PC-9 (cell line): ENCODE measurements around the gene COL5A3. TPM values are rescaled to one million over a fixed set of nuclear protein-coding genes. Genes with fewer than 3 reads are reported as not detected.

Experiments used
- BruUV-seq: library from RNA; stranded (reverse); fragments of 400-500 nt; replicated peaks from 2 replicates; lab custom pipeline; 2021; lab: Mats Ljungman, UMichigan
- CTCF ChIA-PET: fragments of 300-600 bp; sonication (Branson Sonifier 250); formaldehyde crosslinking; loops from one replicate; lab custom pipeline; 2022; ENCODE audit warnings: antibody characterized with exemption; lab: Charles Lee
- POLR2A ChIA-PET: fragments of 300-600 bp; sonication (Branson Sonifier 250); formaldehyde crosslinking; loops from one replicate; lab custom pipeline; 2022; ENCODE audit warnings: antibody characterized with exemption; ENCODE audit not compliant: unreplicated experiment; lab: Charles Lee
- DNase-seq, 2 experiments: peaks; one replicate each; pipeline versions ENCODE4 v3.0.0 to v3.0.0-alpha.2; 2015 to 2022; ENCODE audit warnings: mixed read lengths in 1 of 2
- H2AFZ ChIP-seq: fragments of 200-600 bp; sonication (generic); 2 replicates; pipeline ENCODE4 v1.8.1; 2017; ENCODE audit warnings: antibody characterized with exemption
- H3F3A ChIP-seq: fragments of 200-600 bp; sonication (generic); 2 replicates; pipeline ENCODE4 v1.8.1; 2017; ENCODE audit warnings: antibody characterized with exemption, mild to moderate bottlenecking, low read depth; ENCODE audit not compliant: insufficient read depth
- H3K27ac ChIP-seq: fragments of 200-600 bp; sonication (generic); 2 replicates; pipeline ENCODE4 v1.6.1; 2016; ENCODE audit warnings: mixed run types
- H3K27me3 ChIP-seq: fragments of 200-600 bp; sonication (generic); 2 replicates; pipeline ENCODE4 v1.6.1; 2016; ENCODE audit warnings: low read depth, mixed run types; ENCODE audit not compliant: insufficient read depth
- H3K36me3 ChIP-seq: fragments of 200-600 bp; sonication (generic); 2 replicates; pipeline ENCODE4 v1.6.1; 2016; ENCODE audit warnings: low read depth, mixed run types
- H3K4me1 ChIP-seq: fragments of 200-600 bp; sonication (generic); replicated peaks from 2 replicates; pipeline ENCODE4 v1.6.1; 2016; ENCODE audit warnings: mixed run types; ENCODE audit not compliant: insufficient read depth
- H3K4me2 ChIP-seq: fragments of 200-600 bp; sonication (generic); 2 replicates; pipeline ENCODE4 v1.6.1; 2017; ENCODE audit warnings: mixed run types
- H3K4me3 ChIP-seq: fragments of 200-600 bp; sonication (generic); 2 replicates; pipeline ENCODE4 v1.6.1; 2016; ENCODE audit warnings: mixed run types
- H3K79me2 ChIP-seq: fragments of 200-600 bp; sonication (generic); 2 replicates; pipeline ENCODE4 v1.6.1; 2017; ENCODE audit warnings: low read depth, mixed run types
- H3K9me2 ChIP-seq: fragments of 200-600 bp; sonication (generic); 2 replicates; pipeline ENCODE4 v1.8.1; 2017; ENCODE audit warnings: mild to moderate bottlenecking; ENCODE audit not compliant: insufficient read depth
- H3K9me3 ChIP-seq: fragments of 200-600 bp; sonication (generic); 2 replicates; pipeline ENCODE4 v1.8.1; 2016; ENCODE audit warnings: low read depth; ENCODE audit not compliant: insufficient read depth
- H4K20me1 ChIP-seq: fragments of 200-600 bp; sonication (generic); 2 replicates; pipeline ENCODE4 v1.8.1; 2017; ENCODE audit not compliant: insufficient read depth
- EZH2 ChIP-seq: fragments of 200-600 bp; sonication (generic); IDR thresholded peaks from 2 replicates; pipeline ENCODE4 v1.8.0; 2017; ENCODE audit warnings: antibody characterized with exemption, low read depth
- intact Hi-C: fragments of 100-400 bp; cut with micrococcal nuclease; formaldehyde crosslinking; loops from one replicate; pipeline ENCODE4 v1.10.0; 2022; ENCODE audit not compliant: unreplicated experiment
- microRNA-seq: library from miRNA; unstranded; fragments of <30 nt; microRNA quantifications from one replicate; pipeline ENCODE4 v1.2.0, GENCODE V29; 2021; ENCODE audit warnings: borderline number of aligned reads, borderline replicate concordance
- total RNA-seq: library from RNA; stranded (reverse); gene quantifications from 2 replicates; pipeline ENCODE4 v1.2.3, GENCODE V29; 2021
- TF ChIP-seq, protein P1 (sequence below): fragments of 200-600 bp; sonication (generic); conservative IDR thresholded peaks from 2 replicates; pipeline ENCODE4 v1.6.1; 2017; ENCODE audit warnings: mixed run types, antibody characterized with exemption, mild to moderate bottlenecking, moderate library complexity

COL5A3 gene
- total RNA-seq, 1 experiment from 2014 or later: not detected

DNA sequence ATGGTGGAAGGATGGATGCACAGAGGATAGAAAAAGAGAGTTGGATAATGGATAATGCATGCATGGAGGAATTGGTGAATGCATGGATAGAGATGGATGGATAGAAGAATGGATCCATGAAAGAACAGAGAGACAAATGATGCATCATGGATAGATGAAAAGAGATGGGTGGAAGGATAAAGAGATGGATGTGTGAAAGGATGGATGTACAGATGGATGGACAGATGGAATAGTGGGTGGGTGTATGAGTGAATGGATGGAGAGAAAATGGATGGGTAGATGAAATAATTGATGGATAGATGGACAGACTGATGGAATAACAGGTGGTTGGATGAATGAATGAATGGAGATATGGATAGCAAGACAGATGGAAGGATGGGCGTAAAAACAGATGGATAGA is 99.7 kb downstream of the COL5A3 start:
- Histone ChIP-seq H2AFZ (no peak overlapping the region), H3K4me1 (no peaks in the 10 kb centered on the region), H3K4me3 (no peak overlapping the region), H3K9me3 (no peaks in the 10 kb centered on the region), H3K36me3 (no peaks in the 10 kb centered on the region), H3K27ac (no peak overlapping the region), H3K9me2 (no peaks in the 10 kb centered on the region), H3K27me3 (peaks cover 4% of the 10 kb centered on the region; the same call in 1 of the 2 replicates), H3K79me2 (no peaks in the 10 kb centered on the region), H3K4me2 (no peak overlapping the region), H3F3A (peaks cover 9% of the 10 kb centered on the region; the same call in 1 of the 2 replicates), H4K20me1 (no peaks in the 10 kb centered on the region)
- CTCF ChIA-PET: no interaction called here
- POLR2A ChIA-PET: no interaction called here
- intact Hi-C loops: loop anchor here (5.0 to 10.0 kb wide), 2 partner anchors 63 to 286 kb away; partner anchors contain the start of gene ZNF561
- DNase-seq: no peak
- BruUV-seq: no TSS peak
- TF ChIP-seq EZH2: no peak
- TF ChIP-seq, protein P1, sequence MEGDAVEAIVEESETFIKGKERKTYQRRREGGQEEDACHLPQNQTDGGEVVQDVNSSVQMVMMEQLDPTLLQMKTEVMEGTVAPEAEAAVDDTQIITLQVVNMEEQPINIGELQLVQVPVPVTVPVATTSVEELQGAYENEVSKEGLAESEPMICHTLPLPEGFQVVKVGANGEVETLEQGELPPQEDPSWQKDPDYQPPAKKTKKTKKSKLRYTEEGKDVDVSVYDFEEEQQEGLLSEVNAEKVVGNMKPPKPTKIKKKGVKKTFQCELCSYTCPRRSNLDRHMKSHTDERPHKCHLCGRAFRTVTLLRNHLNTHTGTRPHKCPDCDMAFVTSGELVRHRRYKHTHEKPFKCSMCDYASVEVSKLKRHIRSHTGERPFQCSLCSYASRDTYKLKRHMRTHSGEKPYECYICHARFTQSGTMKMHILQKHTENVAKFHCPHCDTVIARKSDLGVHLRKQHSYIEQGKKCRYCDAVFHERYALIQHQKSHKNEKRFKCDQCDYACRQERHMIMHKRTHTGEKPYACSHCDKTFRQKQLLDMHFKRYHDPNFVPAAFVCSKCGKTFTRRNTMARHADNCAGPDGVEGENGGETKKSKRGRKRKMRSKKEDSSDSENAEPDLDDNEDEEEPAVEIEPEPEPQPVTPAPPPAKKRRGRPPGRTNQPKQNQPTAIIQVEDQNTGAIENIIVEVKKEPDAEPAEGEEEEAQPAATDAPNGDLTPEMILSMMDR: no peak

Small RNA genes lying within 50 kb of the gene (microRNA-seq; reads per million reads assigned to microRNA genes)
- not detected for gene MIR5589

Other genes starting within 250 kb of the COL5A3 start
- 8.3 and 9.6 TPM in 2 replicates for gene ZNF846, start 241.8 kb downstream of the COL5A3 start, total RNA-seq
- gene FBXL12, start 191.4 kb downstream of the COL5A3 start, total RNA-seq: 30.7 and 35.8 TPM in 2 replicates
- gene UBL5, start 182.6 kb downstream of the COL5A3 start, total RNA-seq: 400 and 403 TPM in 2 replicates
- 72.2 and 74.1 TPM in 2 replicates for gene PIN1, start 175.2 kb downstream of the COL5A3 start, total RNA-seq
- 3.4 and 6.2 TPM in 2 replicates for gene OLFM2, start 74.0 kb downstream of the COL5A3 start, total RNA-seq
- gene RDH8, start 3.0 kb upstream of the COL5A3 start, total RNA-seq: not detected in 2 replicates
- 25.6 and 30.6 TPM in 2 replicates for gene SHFL, start 75.8 kb upstream of the COL5A3 start, total RNA-seq
- not detected in 2 replicates for gene ANGPTL6, start 92.2 kb upstream of the COL5A3 start, total RNA-seq
- gene PPAN, start 95.9 kb upstream of the COL5A3 start, total RNA-seq: 38.4 and 41.0 TPM in 2 replicates
- 23.7 and 27.4 TPM in 2 replicates for gene P2RY11, start 101.2 kb upstream of the COL5A3 start, total RNA-seq
- gene EIF3G, start 109.4 kb upstream of the COL5A3 start, total RNA-seq: 195 and 234 TPM in 2 replicates
- gene DNMT1, start 184.4 kb upstream of the COL5A3 start, total RNA-seq: 111 and 117 TPM in 2 replicates
- 6.9 and 7.3 TPM in 2 replicates for gene S1PR2, start 220.8 kb upstream of the COL5A3 start, total RNA-seq
- gene MRPL4, start 241.7 kb upstream of the COL5A3 start, total RNA-seq: 96.4 and 98.2 TPM in 2 replicates